Mesodermal cell (in vitro differentiated cells): Measurements from ENCODE around the gene CTCFL.

Experiments used
- H3K27ac ChIP-seq: 2 replicates; pipeline ENCODE4 v1.7.0; 2013; ENCODE audit warnings: mild to moderate bottlenecking, low read depth, low read length, moderate library complexity; ENCODE audit not compliant: severe bottlenecking
- H3K36me3 ChIP-seq: 2 replicates; pipeline ENCODE4 v1.7.1; 2013; ENCODE audit warnings: mild to moderate bottlenecking, low read length, moderate library complexity; ENCODE audit not compliant: control insufficient read depth, insufficient read depth
- H3K4me1 ChIP-seq: one replicate; pipeline ENCODE4 v1.7.1; 2013; ENCODE audit warnings: mild to moderate bottlenecking, low read length; ENCODE audit not compliant: insufficient read depth, control insufficient read depth, poor library complexity, severe bottlenecking
- H3K4me3 ChIP-seq: 2 replicates; pipeline ENCODE4 v1.7.0; 2013; ENCODE audit warnings: low read length, control low read depth, mild to moderate bottlenecking; ENCODE audit not compliant: insufficient read depth, poor library complexity, severe bottlenecking; ENCODE audit errors: extremely low read depth
- H3K9me3 ChIP-seq: 2 replicates; pipeline ENCODE4 v1.7.1; 2013; ENCODE audit warnings: mild to moderate bottlenecking, low read length, moderate library complexity; ENCODE audit not compliant: control insufficient read depth
- WGBS, 2 experiments: methylation state at CpG; one replicate each; pipeline ENCODE4 v1.1.5; 2013; ENCODE audit warnings: missing lambda C conversion rate in 2 of 2; ENCODE audit not compliant: insufficient coverage in 2 of 2; 5-methylcytosine and 5-hydroxymethylcytosine counted together

The CTCFL gene

DNA sequence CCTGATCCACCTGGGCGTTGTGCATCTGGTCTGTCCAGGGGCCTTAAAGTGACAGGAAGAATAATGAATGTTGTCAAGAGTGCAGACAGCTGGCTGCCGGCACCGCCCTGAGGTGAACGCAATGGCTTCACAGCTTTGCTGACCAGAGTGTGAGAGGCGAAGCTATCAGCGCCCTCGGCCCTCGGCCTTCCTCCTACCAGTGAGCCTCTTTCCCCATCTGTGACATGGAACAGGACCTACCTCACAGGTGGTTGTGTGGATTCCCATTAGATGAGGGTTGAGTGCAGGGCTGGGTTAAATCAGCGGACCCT is 54.8 kb downstream of the CTCFL start:
- WGBS, 2 experiments = 28 to 53% methylated on average over 5 to 9 of the region's 9 CpGs

GRCh38 chr20:57469418-57470211 is 55.3 kb downstream of the CTCFL start:
- WGBS, 2 experiments = 37 to 45% methylated on average over 10 to 11 of the region's 17 CpGs
- Histone ChIP-seq H3K9me3 (no peaks in the 10 kb centered on the region), H3K36me3 (no peaks in the 10 kb centered on the region), H3K27ac (peak overlapping the region; percentile 16), H3K4me3 (no peak overlapping the region), H3K4me1 (peaks cover 21% of the 10 kb centered on the region)

More for the DNA sequence above, 54.8 kb downstream of the CTCFL start:
- no peak overlapping the region for H3K4me3 ChIP-seq
- H3K9me3 ChIP-seq = no peaks in the 10 kb centered on the region
- no peaks in the 10 kb centered on the region for H3K36me3 ChIP-seq
- peaks cover 21% of the 10 kb centered on the region for H3K4me1 ChIP-seq
- H3K27ac ChIP-seq = no peak overlapping the region

- Histone ChIP-seq H3K4me3 (no peak overlapping the region), H3K9me3 (no peaks in the 10 kb centered on the region), H3K4me1 (peaks cover 21% of the 10 kb centered on the region), H3K27ac (no peak overlapping the region), H3K36me3 (no peaks in the 10 kb centered on the region)
- 83 to 88% methylated on average over 11 to 14 of the region's 18 CpGs for WGBS, 2 experiments
Observed at GRCh38 chr20:57468523-57469417, 56.2 kb downstream of the CTCFL start.

DNA sequence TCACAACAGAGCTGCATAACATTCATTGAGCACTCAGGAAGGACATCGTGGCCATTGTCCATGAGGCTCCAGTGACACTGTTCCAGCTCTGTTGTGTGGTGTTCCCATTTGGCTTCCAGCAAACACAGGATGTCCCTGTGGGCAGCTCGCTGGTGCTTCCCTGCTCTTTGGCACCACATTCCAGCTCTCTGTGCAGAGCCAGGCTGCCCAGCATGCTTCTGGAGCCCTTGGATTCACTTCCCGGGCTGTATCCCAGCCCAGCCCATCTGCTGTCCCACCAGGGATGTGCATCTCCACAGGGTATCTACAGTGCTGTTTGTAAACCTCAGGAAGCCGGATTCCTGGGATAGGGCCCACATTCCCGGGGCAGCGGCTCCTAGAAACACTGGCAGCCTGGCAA is 57.2 kb downstream of the CTCFL start:
- H3K27ac ChIP-seq = no peak overlapping the region
- H3K4me1 ChIP-seq = peaks cover 21% of the 10 kb centered on the region
- H3K4me3 ChIP-seq = no peak overlapping the region
- H3K9me3 ChIP-seq = no peaks in the 10 kb centered on the region
- no peaks in the 10 kb centered on the region for H3K36me3 ChIP-seq
- 59 to 63% methylated on average over 3 to 5 of the region's 6 CpGs for WGBS, 2 experiments

DNA sequence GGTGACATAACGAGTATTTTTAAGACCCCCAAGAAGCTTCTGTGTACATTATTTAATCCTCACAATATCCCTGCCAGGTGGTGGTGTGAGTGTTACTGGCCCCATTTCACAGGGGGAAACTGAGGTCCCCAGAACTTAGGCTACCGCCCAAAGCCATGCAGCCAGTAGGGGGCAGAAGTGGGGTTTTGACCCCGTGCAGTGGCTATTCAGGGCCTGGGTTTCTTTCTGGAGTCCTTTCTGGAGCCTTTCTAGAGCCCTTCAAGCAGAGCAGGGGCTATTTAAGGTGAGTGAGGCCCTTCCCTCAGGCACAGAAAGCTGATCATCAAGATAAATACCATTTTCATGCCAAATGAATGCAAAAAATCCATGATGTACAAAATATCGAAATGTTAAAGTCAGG is 59.0 kb downstream of the CTCFL start:
- 63 to 77% methylated on average over 2 to 4 of the region's 4 CpGs for WGBS, 2 experiments
- Histone ChIP-seq H3K36me3 (no peaks in the 10 kb centered on the region), H3K9me3 (no peaks in the 10 kb centered on the region), H3K4me1 (peaks cover 18% of the 10 kb centered on the region), H3K27ac (no peak overlapping the region), H3K4me3 (no peak overlapping the region)

- 93 to 98% methylated on average over 7 of the region's 8 CpGs for WGBS, 2 experiments
- Histone ChIP-seq H3K27ac (no peak overlapping the region), H3K4me1 (peaks cover 15% of the 10 kb centered on the region), H3K9me3 (no peaks in the 10 kb centered on the region), H3K4me3 (no peak overlapping the region), H3K36me3 (no peaks in the 10 kb centered on the region)
Observed at GRCh38 chr20:57465486-57465885, 59.5 kb downstream of the CTCFL start.

GRCh38 chr20:57464642-57465211 is 60.2 kb downstream of the CTCFL start:
- H3K36me3 ChIP-seq = no peaks in the 10 kb centered on the region
- no peak overlapping the region for H3K4me3 ChIP-seq
- H3K4me1 ChIP-seq = peaks cover 8% of the 10 kb centered on the region
- no peak overlapping the region for H3K27ac ChIP-seq
- WGBS, 2 experiments = 85% methylated on average over 13 of the region's 13 CpGs
- no peaks in the 10 kb centered on the region for H3K9me3 ChIP-seq

GRCh38 chr20:57462781-57463180 is 62.2 kb downstream of the CTCFL start:
- H3K4me1 ChIP-seq = no peaks in the 10 kb centered on the region
- no peaks in the 10 kb centered on the region for H3K9me3 ChIP-seq
- no peak overlapping the region for H3K4me3 ChIP-seq
- no peaks in the 10 kb centered on the region for H3K36me3 ChIP-seq
- no peak overlapping the region for H3K27ac ChIP-seq
- 90 to 93% methylated on average over 7 to 8 of the region's 8 CpGs for WGBS, 2 experiments

DNA sequence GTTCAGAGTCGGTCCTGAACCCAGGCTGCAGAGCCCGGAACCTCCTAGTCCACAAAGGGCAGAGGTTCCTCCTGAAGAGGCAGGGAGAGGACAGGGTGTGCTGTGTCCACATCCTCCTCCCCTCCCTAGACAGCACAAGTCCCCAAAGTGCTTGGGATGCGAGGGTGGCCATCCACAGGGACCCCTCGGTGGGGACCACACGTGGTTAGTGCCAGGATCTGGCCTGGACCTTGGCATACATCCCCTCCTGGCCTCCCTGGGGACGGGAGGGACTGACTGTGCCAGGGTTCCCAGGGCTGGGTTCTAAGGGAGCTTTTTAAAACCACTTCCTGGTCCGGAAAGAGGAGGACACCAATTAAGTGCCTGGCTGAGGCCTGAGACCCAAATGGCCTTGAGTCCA is 63.2 kb downstream of the CTCFL start:
- Histone ChIP-seq H3K9me3 (no peaks in the 10 kb centered on the region), H3K36me3 (no peaks in the 10 kb centered on the region), H3K4me3 (no peak overlapping the region), H3K4me1 (no peaks in the 10 kb centered on the region), H3K27ac (no peak overlapping the region)
- WGBS, 2 experiments = 88 to 90% methylated on average over 4 to 7 of the region's 7 CpGs

DNA sequence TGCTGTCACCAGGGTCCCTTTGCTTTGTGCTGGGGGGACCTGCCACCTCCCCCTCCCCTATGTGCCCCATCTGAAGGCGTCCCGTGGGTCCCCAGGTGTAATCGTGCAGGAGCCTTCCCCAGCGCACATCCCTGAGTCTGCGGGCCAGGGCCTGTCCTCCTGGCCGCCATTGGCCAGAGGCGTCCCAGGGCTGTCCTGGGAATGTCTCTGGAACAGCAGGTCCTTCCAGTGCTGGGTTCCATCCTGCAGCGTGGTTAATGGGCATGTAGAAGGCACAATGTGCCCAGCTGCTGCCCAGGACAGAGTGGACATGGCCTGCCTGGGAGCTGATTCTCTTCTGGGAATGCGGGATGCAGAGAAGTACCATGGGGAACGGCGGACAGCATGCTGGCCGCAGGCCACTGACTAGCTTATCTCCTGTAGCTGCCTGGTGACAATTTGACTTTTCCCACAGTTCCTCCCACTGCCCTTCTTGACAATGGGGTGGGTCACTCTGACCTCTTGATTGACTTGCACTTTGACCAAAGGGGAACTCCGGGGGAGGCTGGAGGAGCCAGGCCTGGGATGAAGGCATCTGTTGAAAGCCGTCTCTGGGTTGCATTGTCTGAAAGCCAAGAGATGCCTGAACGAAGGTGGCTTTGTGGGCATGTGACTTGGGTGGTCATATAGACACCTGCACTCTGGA is 64.0 kb downstream of the CTCFL start:
- H3K4me1 ChIP-seq = no peaks in the 10 kb centered on the region
- H3K36me3 ChIP-seq = no peaks in the 10 kb centered on the region
- H3K27ac ChIP-seq = no peak overlapping the region
- no peaks in the 10 kb centered on the region for H3K9me3 ChIP-seq
- H3K4me3 ChIP-seq = no peak overlapping the region
- 87 to 91% methylated on average over 10 to 14 of the region's 15 CpGs for WGBS, 2 experiments
